Breast epithelium (tissue), 4 donors: ENCODE results near the gene POLR2C. TPM values are rescaled to one million over a fixed set of nuclear protein-coding genes. Genes with fewer than 3 reads are reported as not detected.

ENCODE experiments used
- DNase-seq, 2 donors: peaks; one replicate each; pipeline ENCODE4 v3.0.0-alpha.2; 2019; ENCODE audit warnings: low spot score in 2 of 2
- H3K27ac ChIP-seq, 2 donors: fragments of 200-600 bp; sonication (generic) in 1 of 2; one replicate each; pipeline ENCODE4 v1.5.1; 2016 to 2019; ENCODE audit warnings: mild to moderate bottlenecking in 1 of 2
- H3K27me3 ChIP-seq, 2 donors: fragments of 200-600 bp; sonication (generic) in 1 of 2; one replicate each; pipeline versions ENCODE4 v1.5.1 to v1.6.0; 2017 to 2019; ENCODE audit warnings: control low read depth in 1 of 2, mild to moderate bottlenecking in 1 of 2
- H3K36me3 ChIP-seq: fragments of 200-600 bp; one replicate; pipeline ENCODE4 v1.5.1; 2019
- H3K4me1 ChIP-seq, 2 donors: fragments of 200-600 bp; sonication (generic); one replicate each; pipeline ENCODE4 v1.5.1; 2016 to 2019; ENCODE audit warnings: control low read depth in 1 of 2
- H3K4me3 ChIP-seq, 3 donors: fragments of 200-600 bp; sonication (generic); 1 replicate in 2 of 3; 2 replicates in 1 of 3; pipeline ENCODE4 v1.5.1; 2016 to 2019; ENCODE audit warnings: mild to moderate bottlenecking in 3 of 3, moderate library complexity in 2 of 3
- H3K9me3 ChIP-seq, 2 donors: fragments of 200-600 bp; sonication (generic) in 1 of 2; one replicate each; pipeline ENCODE4 v1.5.1; 2016 to 2019; ENCODE audit warnings: control low read depth in 1 of 2
- POLR2A ChIP-seq: fragments of 450-650 bp; IDR thresholded peaks from one replicate; pipeline ENCODE4 v1.6.1; 2016; ENCODE audit warnings: antibody characterized with exemption, mild to moderate bottlenecking, moderate library complexity
- POLR2AphosphoS5 ChIP-seq, 3 donors: sonication (generic); formaldehyde crosslinking; IDR thresholded peaks; one replicate each; pipeline ENCODE4 v1.6.1; 2017; ENCODE audit warnings: antibody characterized with exemption in 3 of 3
- intact Hi-C: fragments of 100-400 bp; cut with DNase I; formaldehyde crosslinking; loops from one replicate; pipeline ENCODE4 v1.15.1; 2023; ENCODE audit warnings: low total_unique reads
- total RNA-seq, 3 donors: library from RNA; depleted of rRNA; stranded (reverse); fragments of >200 nt; gene quantifications; one replicate each; pipeline ENCODE4 v1.1.0, GENCODE V29; 2016
- TF ChIP-seq, protein P1 (sequence below), 3 donors: fragments of 450-650 bp; IDR thresholded peaks; one replicate each; pipeline ENCODE4 v1.5.1; 2016 to 2017; ENCODE audit warnings: antibody characterized with exemption in 3 of 3, mild to moderate bottlenecking in 3 of 3, moderate library complexity in 3 of 3

Gene POLR2C
- total RNA-seq, 3 donors from 2014 or later, result 119 to 129 (median 127) TPM

DNA sequence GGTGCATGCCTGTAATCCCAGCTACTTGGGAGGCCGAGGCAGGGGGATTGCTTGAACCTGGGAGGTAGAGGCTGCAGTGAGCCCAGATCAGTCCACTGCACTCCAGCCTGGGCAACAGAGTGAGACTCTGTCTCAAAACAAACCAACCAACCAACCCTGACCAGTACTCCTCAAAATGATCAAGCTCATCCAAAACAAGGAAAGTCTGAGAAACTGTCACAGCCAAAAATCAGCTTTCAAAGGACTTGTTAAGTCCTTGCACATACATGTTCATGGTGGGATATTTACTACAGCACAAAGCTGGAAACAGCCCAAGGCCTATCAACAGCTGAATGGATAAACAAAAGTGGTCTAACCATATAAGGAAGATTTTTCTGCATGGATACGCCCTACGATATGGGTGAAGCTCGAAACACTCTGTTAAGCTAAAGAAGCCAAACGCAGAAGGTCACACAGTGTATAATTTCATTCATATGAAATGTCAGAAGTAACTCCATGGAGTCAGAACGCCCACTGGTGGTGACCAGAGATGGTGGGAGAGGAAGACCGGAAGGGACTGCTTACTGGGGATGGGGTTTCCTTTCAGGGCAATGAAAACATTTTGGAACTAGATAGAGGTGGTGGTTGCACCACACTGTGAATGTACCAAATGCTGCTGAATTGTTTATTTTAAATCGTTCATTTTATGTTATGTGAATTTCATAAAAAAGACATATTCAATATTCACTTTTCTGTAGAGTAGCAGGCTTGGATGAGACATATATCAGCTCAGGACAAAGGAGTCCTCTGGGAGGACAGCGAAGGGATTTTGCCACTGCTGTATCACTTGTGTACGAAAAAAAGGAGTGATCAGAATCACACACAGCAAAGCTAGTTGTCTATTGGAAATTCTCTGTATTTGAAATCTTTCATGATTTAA lies 40.2 kb upstream of the POLR2C start:
- H3K4me1 ChIP-seq, result peaks cover 6 to 11% of the 10 kb centered on the region in 2 donors
- intact Hi-C loops, result loop anchor here (5.0 kb wide), 1 partner anchor 235 kb away; the partner anchor contains the start of genes PSME3IP1 and RSPRY1
- H3K4me3 ChIP-seq, result no peak overlapping the region
- H3K36me3 ChIP-seq, result no peaks in the 10 kb centered on the region
- no peaks in the 10 kb centered on the region for H3K27me3 ChIP-seq
- no peak for DNase-seq
- H3K27ac ChIP-seq, result no peak overlapping the region
- no peaks in the 10 kb centered on the region for H3K9me3 ChIP-seq
- no peak for TF ChIP-seq POLR2A
- TF ChIP-seq, protein P1, sequence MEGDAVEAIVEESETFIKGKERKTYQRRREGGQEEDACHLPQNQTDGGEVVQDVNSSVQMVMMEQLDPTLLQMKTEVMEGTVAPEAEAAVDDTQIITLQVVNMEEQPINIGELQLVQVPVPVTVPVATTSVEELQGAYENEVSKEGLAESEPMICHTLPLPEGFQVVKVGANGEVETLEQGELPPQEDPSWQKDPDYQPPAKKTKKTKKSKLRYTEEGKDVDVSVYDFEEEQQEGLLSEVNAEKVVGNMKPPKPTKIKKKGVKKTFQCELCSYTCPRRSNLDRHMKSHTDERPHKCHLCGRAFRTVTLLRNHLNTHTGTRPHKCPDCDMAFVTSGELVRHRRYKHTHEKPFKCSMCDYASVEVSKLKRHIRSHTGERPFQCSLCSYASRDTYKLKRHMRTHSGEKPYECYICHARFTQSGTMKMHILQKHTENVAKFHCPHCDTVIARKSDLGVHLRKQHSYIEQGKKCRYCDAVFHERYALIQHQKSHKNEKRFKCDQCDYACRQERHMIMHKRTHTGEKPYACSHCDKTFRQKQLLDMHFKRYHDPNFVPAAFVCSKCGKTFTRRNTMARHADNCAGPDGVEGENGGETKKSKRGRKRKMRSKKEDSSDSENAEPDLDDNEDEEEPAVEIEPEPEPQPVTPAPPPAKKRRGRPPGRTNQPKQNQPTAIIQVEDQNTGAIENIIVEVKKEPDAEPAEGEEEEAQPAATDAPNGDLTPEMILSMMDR (IDR thresholded peaks at IDR 0.05), result peak in 2 of 3 donors; percentile 63 to 73
- TF ChIP-seq POLR2AphosphoS5 (IDR thresholded peaks at IDR 0.05), result peak in 1 of 3 donors; percentile 21

DNA sequence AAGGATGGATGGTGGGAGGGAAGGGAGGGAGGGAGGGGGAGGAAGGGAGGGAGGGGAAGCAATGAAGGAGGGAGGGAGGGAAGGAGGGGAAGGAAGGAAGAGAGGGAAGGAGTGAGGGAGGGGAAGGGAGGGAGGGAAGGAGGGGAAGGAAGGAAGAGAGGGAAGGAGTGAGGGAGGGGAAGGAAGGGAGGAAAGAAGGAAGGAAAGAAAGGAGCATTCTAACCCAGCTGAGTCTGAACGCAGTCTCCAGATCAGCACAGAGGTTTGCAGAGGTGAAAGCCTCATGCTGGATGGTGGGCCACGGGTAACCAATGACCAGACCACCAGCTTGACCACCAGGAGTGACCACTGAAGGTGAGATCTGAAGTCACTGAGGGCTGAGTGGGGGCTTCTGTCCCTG lies 39.3 kb upstream of the POLR2C start:
- intact Hi-C loops, result loop anchor here (5.0 kb wide), 1 partner anchor 236 kb away; the partner anchor contains the start of genes PSME3IP1 and RSPRY1
- peaks cover 6 to 11% of the 10 kb centered on the region in 2 donors for H3K4me1 ChIP-seq
- TF ChIP-seq POLR2A, result no peak
- TF ChIP-seq, protein P1 (IDR thresholded peaks at IDR 0.05), result no peak
- no peak for TF ChIP-seq POLR2AphosphoS5 (IDR thresholded peaks at IDR 0.05)
- no peaks in the 10 kb centered on the region for H3K9me3 ChIP-seq
- no peaks in the 10 kb centered on the region for H3K36me3 ChIP-seq
- no peak for DNase-seq
- no peak overlapping the region for H3K27ac ChIP-seq
- no peaks in the 10 kb centered on the region for H3K27me3 ChIP-seq
- no peak overlapping the region for H3K4me3 ChIP-seq

DNA sequence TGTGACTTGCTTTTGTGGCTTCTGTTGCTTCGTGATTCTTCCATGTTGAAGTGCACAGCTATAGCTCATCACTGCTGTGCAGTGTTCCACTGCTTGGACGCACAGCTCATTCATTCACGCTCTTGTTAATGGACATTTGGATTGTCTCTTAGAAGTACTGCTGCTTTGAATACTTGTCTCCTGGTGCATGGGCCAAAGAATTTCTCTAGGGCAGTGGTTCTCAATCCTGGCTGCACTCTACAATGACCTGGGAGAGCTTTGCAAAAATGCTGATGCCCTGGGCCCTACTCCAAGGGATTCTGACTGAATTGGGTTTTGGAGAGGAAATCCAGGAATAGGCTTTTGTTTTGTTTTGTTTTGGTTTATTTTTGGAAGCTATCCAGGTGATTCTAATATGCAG lies 37.9 kb upstream of the POLR2C start:
- peak overlapping the region; percentile 12 to 36 for H3K27ac ChIP-seq
- intact Hi-C loops, result loop anchor here (5.0 kb wide), 1 partner anchor 237 kb away; the partner anchor contains the start of genes PSME3IP1 and RSPRY1

DNA sequence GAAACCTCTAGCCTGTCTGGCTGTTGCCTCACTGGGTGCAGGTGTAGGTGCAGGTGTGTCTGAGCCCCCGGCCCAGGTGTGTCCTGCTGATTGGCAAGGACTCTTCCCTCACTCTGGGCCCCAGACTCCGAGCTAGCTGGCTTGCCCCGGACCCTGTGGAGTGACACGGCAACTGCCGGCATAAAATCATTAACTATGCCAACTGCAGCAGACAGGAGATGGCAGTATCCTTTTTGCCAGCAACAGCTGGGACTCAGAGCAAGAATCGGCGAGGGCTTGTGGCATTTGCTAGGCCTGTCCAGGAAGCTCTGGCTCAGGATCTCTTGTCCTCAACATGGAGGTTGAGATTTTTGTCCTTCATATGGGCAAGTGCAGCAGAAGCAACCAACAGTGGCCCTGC lies 36.1 kb upstream of the POLR2C start:
- Histone ChIP-seq H3K27me3 (no peaks in the 10 kb centered on the region), H3K36me3 (peaks cover 9% of the 10 kb centered on the region), H3K4me1 (peaks cover 0 to 4% of the 10 kb centered on the region in 2 donors), H3K4me3 (no peak overlapping the region), H3K27ac (no peak overlapping the region), H3K9me3 (no peaks in the 10 kb centered on the region)
- DNase-seq, result no peak
- no peak for TF ChIP-seq POLR2AphosphoS5 (IDR thresholded peaks at IDR 0.05)
- TF ChIP-seq, protein P1 (IDR thresholded peaks at IDR 0.05), result no peak
- intact Hi-C loops, result no loop called here

More for the DNA sequence above, 37.9 kb upstream of the POLR2C start:
- TF ChIP-seq, protein P1 (IDR thresholded peaks at IDR 0.05), result no peak
- Histone ChIP-seq H3K4me3 (no peak overlapping the region), H3K27me3 (no peaks in the 10 kb centered on the region), H3K9me3 (no peaks in the 10 kb centered on the region), H3K4me1 (peaks cover 0 to 4% of the 10 kb centered on the region in 2 donors), H3K36me3 (no peaks in the 10 kb centered on the region)
- no peak for DNase-seq

DNA sequence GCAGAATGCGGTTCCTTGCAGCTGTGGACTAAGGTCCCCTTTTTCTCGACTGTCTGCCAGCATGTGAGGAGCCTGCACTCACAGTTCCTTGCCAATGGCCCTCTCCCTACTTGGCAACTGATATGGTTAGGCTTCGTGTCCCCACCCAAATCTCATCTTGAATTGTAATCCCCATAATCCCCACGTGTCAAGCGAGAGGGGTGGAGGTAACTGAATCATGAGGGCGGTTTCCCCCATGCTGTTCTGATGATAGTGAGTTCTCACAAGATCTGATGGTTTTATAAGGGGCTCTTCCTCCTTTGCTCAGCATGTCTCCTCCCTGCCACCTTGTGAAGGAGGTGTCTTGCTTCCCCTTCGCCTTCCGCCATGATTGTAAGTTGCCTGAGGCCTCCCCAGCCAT lies 35.2 kb upstream of the POLR2C start:
- H3K27me3 ChIP-seq, result no peaks in the 10 kb centered on the region
- intact Hi-C loops, result no loop called here
- H3K4me1 ChIP-seq, result peaks cover 0 to 4% of the 10 kb centered on the region in 2 donors
- no peak overlapping the region for H3K4me3 ChIP-seq
- H3K36me3 ChIP-seq, result peaks cover 13% of the 10 kb centered on the region
- no peaks in the 10 kb centered on the region for H3K9me3 ChIP-seq
- DNase-seq, result no peak
- TF ChIP-seq POLR2A, result no peak
- TF ChIP-seq POLR2AphosphoS5 (IDR thresholded peaks at IDR 0.05), result no peak
- TF ChIP-seq, protein P1 (IDR thresholded peaks at IDR 0.05), result no peak
- H3K27ac ChIP-seq, result no peak overlapping the region
